Caco-2 (cell line): ENCODE data around the gene FNDC3B. TPM values are rescaled to one million over a fixed set of nuclear protein-coding genes. Genes with fewer than 3 reads are reported as not detected.
"Not testable (repeated sequence)": the region's sequence is repeated elsewhere in the genome, so short reads cannot be mapped to it uniquely, and the experiment has no call there.

ENCODE experiments used
- BruUV-seq: library from RNA; stranded (reverse); fragments of 400-500 nt; replicated peaks from 2 replicates; lab custom pipeline; 2021; lab: Mats Ljungman, UMichigan
- CTCF ChIA-PET: fragments of 300-600 bp; sonication (Branson Sonifier 250); formaldehyde crosslinking; loops from one replicate; lab custom pipeline; 2022; ENCODE audit warnings: antibody characterized with exemption; lab: Charles Lee
- POLR2A ChIA-PET: fragments of 300-600 bp; sonication (Branson Sonifier 250); formaldehyde crosslinking; loops from one replicate; lab custom pipeline; 2022; ENCODE audit warnings: antibody characterized with exemption; lab: Charles Lee
- DNase-seq, 2 experiments: peaks; one replicate each; pipeline versions ENCODE4 v3.0.0 to v3.0.0-alpha.2; 2020 to 2022
- H3K27me3 ChIP-seq: replicated peaks from 2 replicates; pipeline ENCODE4 v1.6.0; 2011; ENCODE audit warnings: low read length; ENCODE audit not compliant: control insufficient read depth, insufficient read depth
- H3K36me3 ChIP-seq: 2 replicates; pipeline ENCODE4 v1.5.1; 2011; ENCODE audit warnings: low read length; ENCODE audit not compliant: control insufficient read depth, insufficient read depth
- H3K4me1 ChIP-seq: fragments of 250-450 bp; sonication (Bioruptor Pico); 2 replicates; pipeline ENCODE4 v1.5.1; 2020; ENCODE audit warnings: mild to moderate bottlenecking
- H3K4me3 ChIP-seq: 2 replicates; pipeline ENCODE4 v1.5.1; 2011; ENCODE audit warnings: low read depth, mild to moderate bottlenecking, control low read depth, low read length
- H3K9me3 ChIP-seq: fragments of 250-450 bp; sonication (Bioruptor Pico); 2 replicates; pipeline ENCODE4 v1.5.1; 2020; ENCODE audit warnings: mild to moderate bottlenecking, moderate library complexity
- H3K27ac Mint-ChIP-seq: one replicate; pipeline ENCODE4 v1.8.0; 2022; ENCODE audit warnings: mixed read lengths; ENCODE audit not compliant: unreplicated experiment
- H3K27me3 Mint-ChIP-seq: one replicate; pipeline ENCODE4 v1.8.0; 2022; ENCODE audit warnings: mixed read lengths; ENCODE audit not compliant: insufficient read depth, unreplicated experiment
- H3K36me3 Mint-ChIP-seq: one replicate; pipeline ENCODE4 v1.8.0; 2022; ENCODE audit warnings: mild to moderate bottlenecking, mixed read lengths; ENCODE audit not compliant: insufficient read depth, unreplicated experiment
- H3K4me1 Mint-ChIP-seq: one replicate; pipeline ENCODE4 v1.8.0; 2022; ENCODE audit warnings: low read depth, mixed read lengths; ENCODE audit not compliant: unreplicated experiment
- H3K4me3 Mint-ChIP-seq: one replicate; pipeline ENCODE4 v1.8.0; 2022; ENCODE audit warnings: mild to moderate bottlenecking, moderate library complexity, mixed read lengths; ENCODE audit not compliant: unreplicated experiment
- H3K9me3 Mint-ChIP-seq: one replicate; pipeline ENCODE4 v1.8.0; 2022; ENCODE audit warnings: mixed read lengths; ENCODE audit not compliant: unreplicated experiment
- CTCF ChIP-seq, 2 experiments: fragments of 200-600 bp in 1 of 2; IDR thresholded peaks; 1 replicate in 1 of 2; 2 replicates in 1 of 2; pipeline versions ENCODE4 v1.5.1 to v1.8.0; 2011 to 2022; ENCODE audit warnings: antibody characterized with exemption in 1 of 2, control low read depth in 1 of 2, inconsistent platforms in 1 of 2, low read depth in 1 of 2, low read length in 1 of 2, mild to moderate bottlenecking in 1 of 2, moderate library complexity in 1 of 2; ENCODE audit not compliant: insufficient read depth in 1 of 2, severe bottlenecking in 1 of 2, unreplicated experiment in 1 of 2
- intact Hi-C: fragments of 100-400 bp; cut with micrococcal nuclease; formaldehyde crosslinking; loops from one replicate; pipeline ENCODE4 v1.10.0; 2022; ENCODE audit not compliant: unreplicated experiment
- total RNA-seq: library from RNA; stranded (reverse); gene quantifications from 2 replicates; pipeline ENCODE4 v1.2.3, GENCODE V29; 2022

Gene FNDC3B
- total RNA-seq, 1 experiment from 2014 or later: 59.8 TPM

GRCh38 chr3:172241405-172241804, 202.0 kb downstream of the FNDC3B start:
- TF ChIP-seq CTCF (IDR thresholded peaks at IDR 0.05; ENCODE audit: insufficient read depth in 1 of 2, low read depth in 1 of 2, low read length in 1 of 2, severe bottlenecking in 1 of 2, unreplicated experiment in 1 of 2): no peak
- H3K36me3 ChIP-seq: peaks cover 2% of the 10 kb centered on the region; the same call in 1 of the 2 replicates
- POLR2A ChIA-PET: no interaction called here
- Mint-ChIP-seq H3K27me3 (no peaks in the 10 kb centered on the region), H3K4me3 (no peak overlapping the region), H3K27ac (no peak overlapping the region), H3K9me3 (peaks cover 20% of the 10 kb centered on the region), H3K4me1 (no peaks in the 10 kb centered on the region), H3K36me3 (peaks cover 47% of the 10 kb centered on the region)
- H3K27me3 ChIP-seq: no peaks in the 10 kb centered on the region
- BruUV-seq: no TSS peak
- intact Hi-C loops: no loop called here
- CTCF ChIA-PET: no interaction called here
- peaks cover 17% of the 10 kb centered on the region for H3K9me3 ChIP-seq
- no peak for DNase-seq
- no peaks in the 10 kb centered on the region for H3K4me1 ChIP-seq
- no peak overlapping the region for H3K4me3 ChIP-seq

GRCh38 chr3:172242471-172242870, 203.1 kb downstream of the FNDC3B start:
- intact Hi-C loops, CTCF ChIA-PET, H3K4me1 ChIP-seq, H3K36me3 ChIP-seq, H3K27me3 Mint-ChIP-seq, H3K4me1 Mint-ChIP-seq, H3K27ac Mint-ChIP-seq, H3K4me3 ChIP-seq, H3K27me3 ChIP-seq, BruUV-seq, POLR2A ChIA-PET, H3K4me3 Mint-ChIP-seq, DNase-seq: not testable (repeated sequence)
- Mint-ChIP-seq H3K9me3 (peaks cover 20% of the 10 kb centered on the region), H3K36me3 (peaks cover 47% of the 10 kb centered on the region)
- H3K9me3 ChIP-seq: peaks cover 17% of the 10 kb centered on the region

GRCh38 chr3:172243376-172243775, 204.0 kb downstream of the FNDC3B start:
- H3K4me3 Mint-ChIP-seq, BruUV-seq, H3K4me1 ChIP-seq, H3K4me3 ChIP-seq, H3K27me3 ChIP-seq, CTCF ChIA-PET, DNase-seq, intact Hi-C loops, POLR2A ChIA-PET, H3K27me3 Mint-ChIP-seq, H3K4me1 Mint-ChIP-seq, H3K27ac Mint-ChIP-seq, H3K36me3 ChIP-seq: not testable (repeated sequence)
- H3K9me3 ChIP-seq: peaks cover 17% of the 10 kb centered on the region
- H3K9me3 Mint-ChIP-seq: peaks cover 20% of the 10 kb centered on the region
- H3K36me3 Mint-ChIP-seq: peaks cover 47% of the 10 kb centered on the region

- no TSS peak for BruUV-seq
- peaks cover 17% of the 10 kb centered on the region for H3K9me3 ChIP-seq
- intact Hi-C loops: no loop called here
- Mint-ChIP-seq H3K36me3 (peaks cover 45% of the 10 kb centered on the region), H3K27me3 (no peaks in the 10 kb centered on the region), H3K4me1 (no peaks in the 10 kb centered on the region), H3K4me3 (no peak overlapping the region), H3K9me3 (peaks cover 20% of the 10 kb centered on the region), H3K27ac (no peak overlapping the region)
- no peak for DNase-seq
- TF ChIP-seq CTCF (IDR thresholded peaks at IDR 0.05; ENCODE audit: insufficient read depth in 1 of 2, low read depth in 1 of 2, low read length in 1 of 2, severe bottlenecking in 1 of 2, unreplicated experiment in 1 of 2): no peak
- H3K36me3 ChIP-seq: peaks cover 2% of the 10 kb centered on the region; the same call in 1 of the 2 replicates
- POLR2A ChIA-PET: no interaction called here
- H3K27me3 ChIP-seq: no peaks in the 10 kb centered on the region
- H3K4me1 ChIP-seq: no peaks in the 10 kb centered on the region
- no peak overlapping the region for H3K4me3 ChIP-seq
- CTCF ChIA-PET: no interaction called here
These were observed 204.6 kb downstream of the FNDC3B start for GRCh38 chr3:172244011-172244410.
